ENCODE data around the gene ATP6V0B. TPM values are rescaled to one million over a fixed set of nuclear protein-coding genes. Genes with fewer than 3 reads are reported as not detected.

The ATP6V0B gene
- total and polyA plus RNA-seq, 2 of the 8 experiments (the other 6 are each of a cell fraction or from before 2014, with no cell fraction given), result 105 to 308 TPM

DNA sequence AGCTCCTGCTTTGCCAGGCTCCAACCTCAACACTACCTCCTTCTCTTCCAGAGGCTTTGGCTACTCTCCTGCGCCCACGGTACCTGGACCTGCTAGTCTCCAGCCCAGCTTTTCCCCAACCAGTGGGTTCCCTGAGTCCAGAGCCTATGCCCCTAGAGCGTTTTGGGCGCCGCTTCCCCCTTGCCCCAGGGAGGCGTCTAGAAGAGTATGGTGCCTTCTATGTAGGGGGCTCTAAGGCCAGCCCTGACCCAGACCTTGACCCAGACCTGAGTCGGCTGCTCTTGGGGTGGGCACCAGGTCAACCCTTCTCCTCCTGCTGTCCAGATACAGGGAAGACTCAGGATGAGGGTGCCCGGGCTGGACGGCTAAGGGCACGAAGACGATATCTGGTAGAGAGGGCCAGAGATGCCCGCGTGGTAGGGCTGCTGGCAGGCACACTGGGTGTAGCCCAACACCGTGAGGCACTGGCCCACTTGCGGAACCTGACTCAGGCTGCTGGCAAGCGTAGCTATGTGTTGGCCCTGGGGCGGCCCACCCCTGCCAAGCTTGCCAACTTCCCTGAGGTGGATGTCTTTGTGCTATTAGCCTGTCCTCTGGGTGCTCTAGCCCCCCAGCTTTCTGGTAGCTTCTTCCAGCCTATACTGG is 3.3 kb upstream of the ATP6V0B start:
- Histone ChIP-seq H3K36me3 (ENCODE audit: control insufficient read depth in 2 of 4, insufficient read depth in 4 of 4, low read length in 3 of 4) (peaks cover 0 to 18% (median 9%) of the 10 kb centered on the region in 4 experiments; a peak in 4 of 8 replicates), H2AK5ac (ENCODE audit: low read depth, low read length) (no peak overlapping the region), H3K27ac (ENCODE audit: low read depth, low read length) (no peak overlapping the region), H3K9me3 (ENCODE audit: insufficient read depth in 2 of 2, low read depth in 1 of 2, low read length in 1 of 2) (no peaks in the 10 kb centered on the region), H3K4ac (replicated peaks; ENCODE audit: insufficient read length, low read depth, low read length) (no peak overlapping the region), H3K18ac (ENCODE audit: extremely low read depth, low read length) (no peak overlapping the region), H3K9ac (replicated peaks in 1 of 4; ENCODE audit: extremely low read depth in 1 of 4, low read depth in 3 of 4, low read length in 3 of 4) (no peak overlapping the region), H3K27me3 (replicated peaks in 1 of 4; ENCODE audit: control insufficient read depth in 3 of 4, extremely low read depth in 1 of 4, insufficient read depth in 3 of 4, low read length in 3 of 4) (no peaks in the 10 kb centered on the region), H4K5ac (ENCODE audit: insufficient read length, low read depth, low read length) (no peak overlapping the region), H4K8ac (ENCODE audit: extremely low read depth, insufficient read depth, low read length) (peak overlapping the region; percentile 1; the same call in 1 of the 2 replicates), H3K79me1 (ENCODE audit: low read depth, low read length) (peaks cover 11% of the 10 kb centered on the region; the same call in 1 of the 2 replicates), H3K4me1 (replicated peaks in 1 of 4; ENCODE audit: control insufficient read depth in 3 of 4, insufficient read depth in 4 of 4, low read length in 3 of 4) (peaks cover 3 to 14% (median 8%) of the 10 kb centered on the region in 4 experiments), H3K14ac (ENCODE audit: insufficient read length) (no peak overlapping the region), H3K23me2 (ENCODE audit: low read depth, low read length) (peaks cover 20% of the 10 kb centered on the region), H3K79me2 (ENCODE audit: control insufficient read depth in 1 of 2, insufficient read depth in 2 of 2, low read length in 2 of 2) (peaks cover 0 to 24% of the 10 kb centered on the region in 2 experiments; a peak in 2 of 4 replicates), H2BK12ac (ENCODE audit: low read depth, low read length) (no peak overlapping the region), H2AFZ (ENCODE audit: low read length) (no peak overlapping the region), H4K20me1 (replicated peaks in 1 of 2; ENCODE audit: control insufficient read depth in 1 of 2, insufficient read depth in 2 of 2, low read length in 2 of 2) (peaks cover 4 to 16% of the 10 kb centered on the region in 2 experiments), H3K56ac (replicated peaks; ENCODE audit: insufficient read length, low read depth, low read length) (no peak overlapping the region), H2BK120ac (replicated peaks; ENCODE audit: low read depth, low read length) (no peak overlapping the region), H4K91ac (replicated peaks; ENCODE audit: insufficient read length, low read length) (no peak overlapping the region), H2BK20ac (ENCODE audit: low read length) (no peak overlapping the region), H3K4me3 (ENCODE audit: extremely low read depth in 1 of 4, insufficient read depth in 2 of 4, low read depth in 3 of 4, low read length in 4 of 4) (no peak overlapping the region), H3K23ac (ENCODE audit: insufficient read length) (no peak overlapping the region), H2BK5ac (ENCODE audit: low read depth, low read length) (no peak overlapping the region), H3K4me2 (ENCODE audit: insufficient read depth in 1 of 2, low read depth in 2 of 2, low read length in 2 of 2) (no peak overlapping the region; a peak in 1 of 4 replicates), H2BK15ac (ENCODE audit: low read length) (no peak overlapping the region)
- FAIRE-seq (no peak), DNase-seq (ENCODE audit: low read depth in 1 of 2, low spot score in 2 of 2) (no peak)
- WGBS, 2 experiments (ENCODE audit: extremely low coverage in 1 of 2, insufficient coverage in 1 of 2, insufficient read length in 1 of 2, insufficient replicate concordance in 2 of 2, low coverage in 1 of 2, low lambda C conversion rate in 2 of 2, missing lambda C conversion rate in 1 of 2), result 95% methylated on average over 17 of the region's 17 CpGs; no CpG with 5 or more reads in 1 of the 2 experiments
- TF ChIP-seq SIX5 (IDR thresholded peaks at IDR 0.05; ENCODE audit: low read depth, low read length) (no peak), RBBP5 (IDR thresholded peaks at IDR 0.05; ENCODE audit: borderline replicate concordance, low read depth, low read length) (no peak), TBP (IDR thresholded peaks at IDR 0.05; ENCODE audit: low read depth, low read length) (no peak)
- CTCF ChIA-PET (ENCODE audit: partially characterized antibody), result interaction anchor here (0.7 to 9.2 kb wide), 14 partner anchors 9 to 207 kb away, joined by 3 to 79 read pairs (median 5); partner anchors contain the start of genes IPO13 and SLC6A9
- POLR2A ChIA-PET (ENCODE audit: partially characterized antibody), result interaction anchor here (0.6 to 12.9 kb wide), 7 partner anchors 9 to 76 kb away, joined by 3 to 189 read pairs (median 5); partner anchors contain the start of genes CCDC24 and IPO13
